GM20431 (cell line): ENCODE data around the gene NAPB.

ENCODE experiments used
- in situ Hi-C: fragments of 300-500 bp; cut with MseI, MboI; formaldehyde crosslinking; loops from one replicate; pipeline ENCODE4 v1.15.0; 2020; ENCODE audit warnings: low sequenced_read_pairs; ENCODE audit not compliant: unreplicated experiment

NAPB gene

GRCh38 chr20:23370873-23371272 lies 50.4 kb downstream of the NAPB start:
- in situ Hi-C loops, result no loop called here

GRCh38 chr20:23370274-23370673 lies 51.0 kb downstream of the NAPB start:
- in situ Hi-C loops, result no loop called here

GRCh38 chr20:23369072-23369823 lies 52.0 kb downstream of the NAPB start:
- in situ Hi-C loops, result no loop called here

GRCh38 chr20:23368316-23369071 lies 52.8 kb downstream of the NAPB start:
- in situ Hi-C loops, result no loop called here

- in situ Hi-C loops, result no loop called here
These were observed 53.5 kb downstream of the NAPB start for GRCh38 chr20:23367770-23368169.

- in situ Hi-C loops, result no loop called here
These were observed 54.9 kb downstream of the NAPB start for GRCh38 chr20:23366384-23366783.

- in situ Hi-C loops, result no loop called here
These were observed 55.7 kb downstream of the NAPB start for GRCh38 chr20:23365390-23366165.

GRCh38 chr20:23363257-23363649 lies 58.0 kb downstream of the NAPB start:
- in situ Hi-C loops, result no loop called here

- in situ Hi-C loops, result no loop called here
These were observed 58.7 kb downstream of the NAPB start for GRCh38 chr20:23362392-23363256.

GRCh38 chr20:23361476-23362391 lies 59.6 kb downstream of the NAPB start, which contains the start of gene GZF1:
Gene GZF1 (plus strand): TSS chr20:23362182. CDS start chr20:23364384, 2,202 bp downstream.
- in situ Hi-C loops, result no loop called here

- in situ Hi-C loops, result no loop called here
These were observed 60.2 kb downstream of the NAPB start for GRCh38 chr20:23361119-23361475.

- in situ Hi-C loops, result no loop called here
These were observed 60.8 kb downstream of the NAPB start for GRCh38 chr20:23360531-23360930.

- in situ Hi-C loops, result no loop called here
These were observed 62.2 kb downstream of the NAPB start for GRCh38 chr20:23358923-23359593.

GRCh38 chr20:23358563-23358906 lies 62.8 kb downstream of the NAPB start:
- in situ Hi-C loops, result no loop called here

- in situ Hi-C loops, result no loop called here
These were observed 63.3 kb downstream of the NAPB start for GRCh38 chr20:23357767-23358562.

GRCh38 chr20:23356203-23356602 lies 65.1 kb downstream of the NAPB start:
- in situ Hi-C loops, result no loop called here

- in situ Hi-C loops, result no loop called here
These were observed 70.1 kb downstream of the NAPB start for GRCh38 chr20:23350904-23351838.
